HG03066 (cell line): ENCODE data around the gene ILK.

Experiments used
- ATAC-seq: cut with Tn5 transposase; IDR thresholded peaks from one replicate; pipeline ENCODE4 v1.9.1; 2021; ENCODE audit warnings: low read depth; ENCODE audit not compliant: unreplicated experiment

Gene ILK

DNA sequence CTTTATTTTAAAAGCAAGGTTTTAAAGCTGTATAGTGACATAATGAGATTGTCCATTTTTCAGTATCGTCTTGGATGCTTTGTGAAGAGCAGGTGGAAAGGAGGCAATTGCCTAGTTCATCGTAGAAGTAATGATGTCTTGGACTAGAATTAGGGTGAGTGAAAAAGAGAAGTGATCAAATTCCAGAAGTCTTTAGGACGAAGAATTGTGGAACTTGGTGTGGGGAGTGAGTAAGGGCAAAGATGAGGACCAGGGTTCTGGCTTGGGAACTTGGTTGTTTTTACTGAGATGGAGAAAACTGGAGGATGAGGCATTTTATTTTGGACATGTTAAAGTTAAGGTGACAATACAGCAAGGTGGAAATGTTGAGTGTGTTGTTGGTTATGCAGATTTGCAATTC, 1.2 kb downstream of the ILK start:
- no peak for ATAC-seq

GRCh38 chr11:6606471-6607189, 3.1 kb downstream of the ILK start:
- peak; percentile 54 for ATAC-seq

GRCh38 chr11:6607190-6607795, 3.7 kb downstream of the ILK start:
- no peak for ATAC-seq

DNA sequence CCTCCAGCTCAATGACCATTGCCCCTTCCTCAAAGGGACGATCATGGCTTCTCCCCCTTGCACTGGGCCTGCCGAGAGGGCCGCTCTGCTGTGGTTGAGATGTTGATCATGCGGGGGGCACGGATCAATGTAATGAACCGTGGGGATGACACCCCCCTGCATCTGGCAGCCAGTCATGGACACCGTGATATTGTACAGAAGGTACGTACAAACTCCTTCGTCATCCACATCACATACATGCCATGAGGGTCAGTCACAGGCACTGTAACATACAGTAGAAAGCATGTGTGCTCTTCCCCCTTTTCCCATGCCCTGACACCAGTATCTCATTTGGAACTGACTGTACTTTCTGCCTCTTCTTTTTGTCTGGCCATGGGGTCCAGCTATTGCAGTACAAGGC, 4.4 kb downstream of the ILK start:
- no peak for ATAC-seq

DNA sequence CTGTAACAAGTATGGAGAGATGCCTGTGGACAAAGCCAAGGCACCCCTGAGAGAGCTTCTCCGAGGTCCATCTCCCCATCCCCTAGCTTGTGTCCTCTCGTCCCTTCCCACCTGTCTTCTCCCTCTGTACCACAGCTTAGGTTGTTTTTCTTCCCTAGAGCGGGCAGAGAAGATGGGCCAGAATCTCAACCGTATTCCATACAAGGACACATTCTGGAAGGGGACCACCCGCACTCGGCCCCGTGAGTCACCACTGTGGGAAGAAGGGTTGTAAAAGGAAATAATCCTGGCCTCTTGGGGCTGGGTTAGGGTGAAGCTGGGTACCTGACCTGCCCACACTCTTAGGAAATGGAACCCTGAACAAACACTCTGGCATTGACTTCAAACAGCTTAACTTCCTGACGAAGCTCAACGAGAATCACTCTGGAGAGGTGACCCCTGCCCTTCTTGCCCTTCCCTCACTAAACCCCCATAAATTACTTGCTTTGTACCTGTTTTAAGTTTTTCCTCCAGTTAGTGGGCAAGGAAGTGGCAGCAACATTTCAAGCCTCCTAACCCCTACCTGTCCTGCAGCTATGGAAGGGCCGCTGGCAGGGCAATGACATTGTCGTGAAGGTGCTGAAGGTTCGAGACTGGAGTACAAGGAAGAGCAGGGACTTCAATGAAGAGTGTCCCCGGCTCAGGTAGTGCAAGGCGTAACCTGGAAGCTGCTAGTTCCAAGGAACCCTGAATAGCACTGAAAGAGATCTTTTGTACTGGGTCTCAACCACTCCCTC, 5.3 kb downstream of the ILK start:
- no peak for ATAC-seq

DNA sequence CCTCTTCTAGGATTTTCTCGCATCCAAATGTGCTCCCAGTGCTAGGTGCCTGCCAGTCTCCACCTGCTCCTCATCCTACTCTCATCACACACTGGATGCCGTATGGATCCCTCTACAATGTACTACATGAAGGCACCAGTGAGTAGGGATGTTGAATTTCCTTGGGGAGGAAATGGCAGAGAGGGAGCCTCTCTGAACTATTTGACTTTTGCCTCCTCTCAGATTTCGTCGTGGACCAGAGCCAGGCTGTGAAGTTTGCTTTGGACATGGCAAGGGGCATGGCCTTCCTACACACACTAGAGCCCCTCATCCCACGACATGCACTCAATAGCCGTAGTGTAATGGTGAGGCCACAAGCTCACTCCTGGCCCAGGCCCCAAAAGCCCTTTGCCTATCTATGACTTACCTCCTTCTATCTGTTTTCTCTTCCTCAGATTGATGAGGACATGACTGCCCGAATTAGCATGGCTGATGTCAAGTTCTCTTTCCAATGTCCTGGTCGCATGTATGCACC, 6.0 kb downstream of the ILK start:
- ATAC-seq = no peak

DNA sequence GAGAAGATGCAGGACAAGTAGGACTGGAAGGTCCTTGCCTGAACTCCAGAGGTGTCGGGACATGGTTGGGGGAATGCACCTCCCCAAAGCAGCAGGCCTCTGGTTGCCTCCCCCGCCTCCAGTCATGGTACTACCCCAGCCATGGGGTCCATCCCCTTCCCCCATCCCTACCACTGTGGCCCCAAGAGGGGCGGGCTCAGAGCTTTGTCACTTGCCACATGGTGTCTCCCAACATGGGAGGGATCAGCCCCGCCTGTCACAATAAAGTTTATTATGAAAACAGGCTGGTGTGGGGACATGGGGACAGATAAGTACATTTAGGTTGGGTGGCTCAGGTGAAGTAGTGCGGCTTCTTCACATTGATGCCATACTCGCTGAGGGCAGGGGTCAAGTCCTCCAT, 7.0 kb downstream of the ILK start:
- ATAC-seq = no peak

- ATAC-seq = no peak
These were observed 7.8 kb downstream of the ILK start for GRCh38 chr11:6611092-6611962.

GRCh38 chr11:6611963-6612212, 8.3 kb downstream of the ILK start:
- peak; percentile 4 for ATAC-seq

DNA sequence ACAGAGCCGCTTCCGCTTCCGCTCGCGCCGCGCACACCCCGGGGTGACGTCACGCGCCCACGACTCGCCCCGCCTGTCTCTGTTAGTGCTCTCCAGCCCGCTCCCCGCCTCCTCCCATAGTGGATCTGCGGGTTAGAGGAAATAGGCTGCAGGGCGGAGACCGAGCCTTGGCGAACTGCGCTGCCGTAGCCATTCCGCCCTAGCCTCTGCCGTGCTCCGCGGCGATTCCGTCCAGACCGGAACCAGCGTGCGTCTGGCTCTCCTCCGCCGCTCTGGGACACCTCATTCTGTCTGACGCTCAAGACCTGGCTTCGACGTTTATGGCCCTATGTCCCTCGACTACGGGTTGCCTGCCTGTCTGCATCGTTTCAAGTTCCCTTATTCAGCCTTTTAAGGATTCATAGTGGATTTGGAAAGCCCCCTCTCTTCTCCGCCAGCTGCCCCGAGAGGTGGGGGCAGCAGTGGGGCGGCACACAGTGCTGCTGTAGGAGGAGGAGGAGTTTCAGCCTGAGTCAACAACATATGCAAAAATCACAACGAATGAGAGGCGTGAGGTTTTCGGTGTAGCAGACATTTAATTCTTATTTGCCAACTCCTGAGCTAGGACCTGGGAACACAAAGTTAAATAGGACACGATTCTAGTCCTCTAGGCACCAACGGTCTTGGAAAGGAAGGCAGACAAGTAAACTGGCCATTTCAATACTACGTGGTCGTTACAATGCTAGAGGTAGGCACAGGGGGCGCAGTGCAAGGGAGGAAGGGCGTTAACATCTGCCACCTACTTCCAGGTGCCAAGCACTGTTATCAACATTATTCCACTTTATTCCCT, 8.9 kb downstream of the ILK start, which contains the start of gene TAF10:
Gene TAF10 (minus strand): TSS at position 4 of the 829 bp plus-strand sequence. CDS start 27 bp downstream, outside the sequence.
- peak; percentile 92 for ATAC-seq

GRCh38 chr11:6613496-6613895, 9.9 kb downstream of the ILK start:
- no peak for ATAC-seq

- ATAC-seq = no peak
These were observed 10.9 kb downstream of the ILK start for GRCh38 chr11:6614446-6614845.

DNA sequence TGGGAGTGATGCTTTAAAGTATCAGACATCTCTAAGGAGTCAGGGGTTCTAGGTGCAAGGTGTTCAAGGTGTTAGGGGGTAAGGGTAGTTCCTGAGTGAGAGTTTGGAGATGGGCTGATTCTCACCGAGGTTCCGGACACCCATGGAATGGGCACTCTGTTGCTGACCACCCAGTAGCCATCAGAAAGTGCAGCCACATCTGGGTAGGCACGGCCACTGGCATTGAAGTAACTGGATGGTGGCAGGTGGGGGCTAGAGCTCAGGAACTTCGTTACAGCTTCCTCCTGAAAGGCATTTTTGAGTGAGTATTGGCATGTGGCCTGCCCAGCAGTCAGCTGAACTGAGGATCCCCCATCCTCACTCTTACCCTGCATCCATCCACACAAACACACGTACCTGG, 11.5 kb downstream of the ILK start:
- no peak for ATAC-seq

DNA sequence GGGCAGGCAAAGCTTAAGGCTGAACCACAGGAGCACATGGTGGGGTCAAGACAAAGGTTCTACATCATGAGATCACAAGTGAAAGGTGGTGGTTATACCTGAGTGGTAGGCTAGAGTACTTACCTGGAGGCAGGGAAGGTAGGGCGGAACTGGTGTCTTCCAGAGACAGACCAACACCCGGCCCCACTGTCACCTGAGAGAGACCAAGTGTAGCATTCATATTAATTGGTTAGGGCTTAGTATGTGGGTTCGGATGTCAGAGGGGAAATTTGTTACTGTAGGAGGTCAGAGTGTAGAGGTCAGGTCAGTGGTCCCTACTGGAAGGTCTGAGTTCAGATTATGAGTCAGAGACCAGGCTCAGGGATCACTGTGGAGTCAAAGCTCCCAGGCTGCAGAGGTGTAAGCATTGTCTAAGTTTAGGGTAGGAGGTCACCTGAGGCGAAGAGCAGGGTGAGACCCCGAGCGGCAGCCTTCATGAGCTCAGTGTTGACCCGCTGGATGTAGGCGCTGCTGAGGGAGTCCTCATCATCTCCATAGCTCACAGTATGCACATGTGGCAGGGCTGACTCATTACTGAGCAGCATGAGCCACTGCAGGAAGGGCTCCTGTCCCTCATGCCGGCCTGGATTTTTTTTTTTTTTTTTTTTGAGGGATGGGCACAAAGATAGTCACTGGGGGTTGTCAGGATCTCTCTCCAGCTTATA, 12.5 kb downstream of the ILK start:
- no peak for ATAC-seq

DNA sequence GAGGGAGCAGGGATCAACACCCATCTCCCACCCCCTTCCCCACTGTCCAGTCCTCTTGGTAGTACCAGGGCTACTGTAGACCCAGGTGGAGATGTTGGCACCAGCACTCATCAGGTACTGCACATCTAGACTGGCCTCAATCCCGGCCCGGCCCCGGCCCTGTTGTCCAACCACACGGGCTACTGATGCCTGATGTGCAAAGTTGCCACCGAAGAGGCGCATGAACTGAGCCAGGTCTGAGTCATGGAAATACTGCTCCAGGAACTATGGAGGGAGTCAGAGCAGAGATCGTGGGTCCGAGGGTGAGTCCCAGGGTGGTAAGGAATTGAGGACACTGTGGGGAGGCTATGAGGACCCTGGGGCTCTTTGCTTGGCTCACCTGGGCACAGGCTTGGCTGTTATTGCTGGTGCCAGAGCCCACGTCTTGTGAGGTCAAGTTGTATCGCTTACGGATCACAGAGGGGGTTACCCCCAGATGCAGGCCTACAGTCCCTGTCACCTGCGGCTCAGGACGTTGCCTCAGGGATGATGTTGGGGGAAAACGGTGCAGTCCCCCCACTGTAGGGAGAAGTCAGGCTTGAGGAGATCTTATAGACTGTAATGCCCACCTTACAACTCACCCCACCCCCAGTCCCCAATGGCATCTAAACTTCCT, 13.1 kb downstream of the ILK start:
- no peak for ATAC-seq

GRCh38 chr11:6617315-6617781, 13.8 kb downstream of the ILK start:
- no peak for ATAC-seq

DNA sequence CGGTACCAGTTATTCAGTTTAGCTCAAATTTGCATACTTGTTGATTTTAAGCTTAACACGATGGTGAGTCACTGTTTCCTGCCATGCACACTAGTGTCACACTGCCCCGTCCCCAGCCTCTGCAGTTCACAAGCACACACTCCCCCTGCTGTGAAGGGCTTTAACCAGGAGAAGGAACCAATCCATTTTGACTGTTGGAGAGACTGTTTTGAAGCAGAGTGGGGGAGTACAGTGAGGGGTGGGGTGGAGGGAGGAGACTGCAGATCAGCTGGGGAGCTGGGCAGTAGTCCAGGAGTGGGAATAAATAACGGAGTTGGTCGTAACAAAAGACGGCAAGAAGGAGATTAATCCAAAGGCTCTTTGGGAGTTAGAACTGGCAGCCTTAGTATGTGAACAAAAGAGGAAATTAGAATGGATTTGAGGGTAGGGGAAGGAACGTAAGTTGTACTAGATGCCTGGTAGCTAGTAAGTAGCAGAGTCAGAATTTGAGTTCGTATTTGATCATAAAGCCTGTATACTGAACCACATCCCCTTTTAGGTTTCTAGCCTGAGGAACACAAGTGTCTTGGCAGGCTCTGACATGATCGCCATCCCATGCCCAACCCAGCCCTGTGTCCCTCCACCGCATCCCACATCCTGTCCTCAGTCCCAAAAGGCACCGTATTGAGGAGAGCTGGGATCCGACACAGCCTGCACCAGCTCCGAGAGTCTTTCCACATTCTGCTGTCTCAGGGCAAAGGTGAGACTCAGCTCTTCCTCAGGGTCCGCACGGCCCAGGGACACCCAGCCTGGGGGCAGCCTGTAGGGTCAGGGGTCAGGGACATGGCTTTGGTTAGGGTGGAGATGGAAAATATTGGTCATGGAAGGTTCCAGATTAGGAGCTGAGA, 14.8 kb downstream of the ILK start:
- ATAC-seq = no peak
